Kidney (tissue), 14 donors: Measurements from ENCODE around the gene DENND5B. TPM values are rescaled to one million over a fixed set of nuclear protein-coding genes. Genes with fewer than 3 reads are reported as not detected.
"Not testable (repeated sequence)": the region's sequence is repeated elsewhere in the genome, so short reads cannot be mapped to it uniquely, and the experiment has no call there.

ENCODE experiments used
- DNase-seq, 5 donors: peaks; one replicate each; pipeline ENCODE4 v3.0.0-alpha.2; 2013 to 2020
- FAIRE-seq: peaks from 2 replicates; lab custom pipeline; 2012; peaks lifted over from hg19 to GRCh38; lab: Jason Lieb, UNC
- H3K27ac ChIP-seq, 2 donors: one replicate each; pipeline ENCODE4 v1.7.0; 2013; ENCODE audit warnings: low read depth in 2 of 2, low read length in 2 of 2, inconsistent platforms in 1 of 2
- H3K27me3 ChIP-seq: one replicate; pipeline ENCODE4 v1.7.1; 2013; ENCODE audit warnings: low read length, inconsistent platforms; ENCODE audit not compliant: control insufficient read depth, insufficient read depth
- H3K36me3 ChIP-seq, 3 donors: one replicate each; pipeline versions ENCODE4 v1.7.0 to v1.7.1; 2013; ENCODE audit warnings: low read length in 3 of 3, control low read depth in 1 of 3, inconsistent platforms in 1 of 3; ENCODE audit not compliant: insufficient read depth in 3 of 3, control insufficient read depth in 2 of 3
- H3K4me1 ChIP-seq, 3 donors: one replicate each; pipeline versions ENCODE4 v1.7.0 to v1.7.1; 2013; ENCODE audit warnings: low read length in 3 of 3, inconsistent platforms in 1 of 3, low read depth in 1 of 3; ENCODE audit not compliant: control insufficient read depth in 2 of 3, insufficient read depth in 2 of 3
- H3K4me3 ChIP-seq, 3 donors: one replicate each; pipeline versions ENCODE4 v1.7.0 to v1.8.1; 2013; ENCODE audit warnings: low read length in 3 of 3, control low read depth in 1 of 3, inconsistent platforms in 1 of 3
- H3K9ac ChIP-seq, 3 donors: one replicate each; pipeline versions ENCODE4 v1.7.0 to v1.7.1; 2013; ENCODE audit warnings: low read length in 3 of 3, control low read depth in 1 of 3, inconsistent platforms in 1 of 3
- H3K9me3 ChIP-seq, 3 donors: one replicate each; pipeline versions ENCODE4 v1.7.0 to v1.7.1; 2013; ENCODE audit warnings: low read length in 3 of 3, control low read depth in 1 of 3, inconsistent platforms in 1 of 3; ENCODE audit not compliant: control insufficient read depth in 2 of 3, insufficient read depth in 1 of 3
- intact Hi-C: fragments of 100-400 bp; cut with DNase I; formaldehyde crosslinking; loops from one replicate; pipeline ENCODE4 v1.11.1; 2022
- polyA plus RNA-seq: library from polyadenylated mRNA; stranded (reverse); fragments of 350-450 nt; fragmentation: Illumina TruSeq; extraction: RNeasy Lipid Tissue Mini Kit (QIAGEN cat#74804); gene quantifications from one replicate; pipeline ENCODE4 v1.2.3, GENCODE V29; 2014; ENCODE audit warnings: low read depth, low replicate concordance; ENCODE audit not compliant: insufficient read depth
- total RNA-seq: library from RNA; stranded (reverse); fragmentation: NEBNext Ultra II Directional; extraction: Animal tissue kit (Norgen Biotek cat#: 25700); gene quantifications from one replicate; pipeline ENCODE4 v1.2.1, GENCODE V29; 2021
- TF ChIP-seq, protein P1 (sequence below): IDR thresholded peaks from 3 replicates; pipeline ENCODE4 v1.5.1; 2012; ENCODE audit warnings: mild to moderate bottlenecking, moderate library complexity, borderline replicate concordance; ENCODE audit not compliant: insufficient read depth; ENCODE audit errors: extremely low read depth
- donor health status: control.
- donor health status: control.
- donor health status: control.
- donor health status: control.
- donor health status: control.
- donor health status: DM: yes; HTN: yes; CAD: no.
- donor health status: Normal renal cell carcinoma (clear cell type).

Gene DENND5B
- total and polyA plus RNA-seq, 2 donors from 2014 or later, result 2.9 to 14.1 TPM

DNA sequence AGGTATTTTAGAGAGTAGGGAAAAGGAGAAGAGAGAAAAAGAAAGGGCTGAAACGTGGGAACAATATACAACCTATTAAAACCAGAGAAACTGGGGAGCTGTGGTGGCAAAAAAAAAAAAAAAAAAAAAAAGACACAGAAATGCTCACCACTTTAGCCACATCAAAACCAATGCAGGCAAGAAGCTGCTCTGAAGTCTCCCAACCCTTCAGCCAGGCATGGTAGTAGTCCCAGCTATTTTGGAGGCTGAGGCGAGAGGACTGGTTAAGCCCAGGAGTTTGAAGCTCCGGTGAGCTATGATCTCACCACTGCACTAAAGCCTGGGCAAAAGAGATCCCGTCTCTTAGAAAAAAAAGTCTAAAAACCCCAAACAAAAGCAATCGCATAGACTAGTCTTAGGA, 33.2 kb downstream of the DENND5B start:
- Histone ChIP-seq H3K4me1 (no peaks in the 10 kb centered on the region), H3K4me3 (no peak overlapping the region), H3K9ac (no peak overlapping the region), H3K27me3 (no peaks in the 10 kb centered on the region), H3K36me3 (no peaks in the 10 kb centered on the region), H3K27ac (no peak overlapping the region), H3K9me3 (no peaks in the 10 kb centered on the region)
- DNase-seq (no peak), FAIRE-seq (no peak)
- TF ChIP-seq, protein P1, sequence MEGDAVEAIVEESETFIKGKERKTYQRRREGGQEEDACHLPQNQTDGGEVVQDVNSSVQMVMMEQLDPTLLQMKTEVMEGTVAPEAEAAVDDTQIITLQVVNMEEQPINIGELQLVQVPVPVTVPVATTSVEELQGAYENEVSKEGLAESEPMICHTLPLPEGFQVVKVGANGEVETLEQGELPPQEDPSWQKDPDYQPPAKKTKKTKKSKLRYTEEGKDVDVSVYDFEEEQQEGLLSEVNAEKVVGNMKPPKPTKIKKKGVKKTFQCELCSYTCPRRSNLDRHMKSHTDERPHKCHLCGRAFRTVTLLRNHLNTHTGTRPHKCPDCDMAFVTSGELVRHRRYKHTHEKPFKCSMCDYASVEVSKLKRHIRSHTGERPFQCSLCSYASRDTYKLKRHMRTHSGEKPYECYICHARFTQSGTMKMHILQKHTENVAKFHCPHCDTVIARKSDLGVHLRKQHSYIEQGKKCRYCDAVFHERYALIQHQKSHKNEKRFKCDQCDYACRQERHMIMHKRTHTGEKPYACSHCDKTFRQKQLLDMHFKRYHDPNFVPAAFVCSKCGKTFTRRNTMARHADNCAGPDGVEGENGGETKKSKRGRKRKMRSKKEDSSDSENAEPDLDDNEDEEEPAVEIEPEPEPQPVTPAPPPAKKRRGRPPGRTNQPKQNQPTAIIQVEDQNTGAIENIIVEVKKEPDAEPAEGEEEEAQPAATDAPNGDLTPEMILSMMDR, result no peak
- intact Hi-C loops, result no loop called here

DNA sequence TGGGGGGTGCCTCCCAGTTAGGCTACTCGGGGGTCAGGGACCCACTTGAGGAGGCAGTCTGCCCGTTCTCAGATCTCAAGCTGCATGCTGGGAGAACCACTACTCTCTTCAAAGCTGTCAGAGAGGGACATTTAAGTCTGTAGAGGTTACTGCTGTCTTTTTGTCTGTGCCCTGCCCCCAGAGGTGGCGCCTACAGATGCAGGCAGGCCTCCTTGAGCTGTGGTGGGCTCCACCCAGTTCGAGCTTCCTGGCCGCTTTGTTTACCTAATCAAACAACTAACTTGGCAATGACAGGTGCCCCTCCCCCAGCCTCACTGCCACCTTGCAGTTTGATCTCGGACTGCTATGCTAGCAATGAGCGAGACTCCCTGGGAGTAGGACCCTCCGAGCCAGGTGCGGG, 35.5 kb downstream of the DENND5B start:
- H3K9ac ChIP-seq, H3K36me3 ChIP-seq, H3K9me3 ChIP-seq, H3K4me1 ChIP-seq, DNase-seq, H3K27me3 ChIP-seq, FAIRE-seq, H3K4me3 ChIP-seq, H3K27ac ChIP-seq, intact Hi-C loops: not testable (repeated sequence)

DNA sequence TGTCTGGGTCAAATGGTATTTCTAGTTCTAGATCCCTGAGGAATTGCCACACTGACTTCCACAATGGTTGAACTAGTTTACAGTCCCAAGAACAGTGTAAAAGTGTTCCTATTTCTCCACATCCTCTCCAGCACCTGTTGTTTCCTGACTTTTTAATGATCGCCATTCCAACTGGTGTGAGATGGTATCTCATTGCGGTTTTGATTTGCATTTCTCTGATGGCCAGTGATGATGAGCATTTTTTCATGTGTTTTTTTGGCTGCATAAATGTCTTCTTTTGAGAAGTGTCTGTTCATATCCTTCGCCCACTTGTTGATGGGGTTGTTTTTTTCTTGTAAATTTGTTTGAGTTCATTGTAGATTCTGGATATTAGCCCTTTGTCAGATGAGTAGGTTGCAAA, 40.3 kb downstream of the DENND5B start:
- DNase-seq, H3K4me1 ChIP-seq, H3K27ac ChIP-seq, H3K4me3 ChIP-seq, H3K9me3 ChIP-seq, H3K36me3 ChIP-seq, intact Hi-C loops, H3K27me3 ChIP-seq, FAIRE-seq, H3K9ac ChIP-seq: not testable (repeated sequence)

DNA sequence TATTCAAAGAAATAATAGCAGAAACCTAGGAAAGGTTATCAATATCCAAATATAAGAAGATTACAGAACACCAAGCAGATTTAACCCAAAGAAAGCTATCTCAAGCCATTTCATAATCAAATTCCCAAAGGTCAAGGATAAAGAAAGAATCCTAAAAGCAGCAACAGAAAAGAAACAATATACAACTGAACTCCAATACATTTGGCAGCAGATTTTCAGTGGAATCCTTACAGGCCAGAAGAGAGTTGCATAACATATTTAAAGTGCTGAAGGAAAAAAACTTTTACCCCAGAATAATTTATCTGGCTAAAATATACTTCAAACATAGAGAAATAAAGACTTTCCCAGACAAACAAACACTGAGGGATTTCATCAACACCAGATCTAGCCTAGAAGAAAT, 54.3 kb downstream of the DENND5B start:
- Histone ChIP-seq H3K36me3 (no peaks in the 10 kb centered on the region), H3K9ac (no peak overlapping the region), H3K4me3 (no peak overlapping the region), H3K4me1 (peaks cover 0 to 3% (median 2%) of the 10 kb centered on the region in 3 donors), H3K9me3 (no peaks in the 10 kb centered on the region), H3K27ac (no peak overlapping the region), H3K27me3 (no peaks in the 10 kb centered on the region)
- intact Hi-C loops, result no loop called here
- FAIRE-seq (no peak), DNase-seq (no peak)
- TF ChIP-seq, protein P1, result no peak

DNA sequence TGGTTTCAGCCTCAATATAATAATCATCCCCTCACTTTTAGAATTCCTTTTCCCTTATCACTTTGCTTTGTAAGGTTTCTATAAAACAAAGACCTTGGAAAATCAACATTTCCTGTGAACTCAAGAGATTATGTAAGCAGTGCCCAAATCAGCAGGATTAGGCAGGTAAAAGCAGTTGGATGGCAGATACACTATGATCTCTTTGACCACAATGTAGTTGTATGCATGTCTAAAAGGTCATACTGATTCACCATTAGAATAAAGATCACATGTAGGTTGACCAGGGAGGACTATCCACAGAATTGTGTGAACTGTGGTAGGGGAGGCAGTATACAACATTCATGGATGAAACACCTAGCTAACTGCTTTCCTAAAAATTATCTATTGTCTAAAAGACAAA, 57.5 kb downstream of the DENND5B start:
- Histone ChIP-seq H3K4me3 (no peak overlapping the region), H3K36me3 (no peaks in the 10 kb centered on the region), H3K9ac (no peak overlapping the region), H3K27me3 (no peaks in the 10 kb centered on the region), H3K27ac (no peak overlapping the region), H3K4me1 (peaks cover 0 to 3% (median 2%) of the 10 kb centered on the region in 3 donors), H3K9me3 (no peaks in the 10 kb centered on the region)
- FAIRE-seq (no peak), DNase-seq (no peak)
- TF ChIP-seq, protein P1, result no peak
- intact Hi-C loops, result no loop called here
